Transverse colon (tissue), 4 donors: ENCODE measurements around the gene STK11IP.

Experiments used
- EP300 ChIP-seq: sonication (generic); formaldehyde crosslinking; IDR thresholded peaks from one replicate; pipeline ENCODE4 v1.6.1; 2017; ENCODE audit warnings: antibody characterized with exemption, low read depth
- POLR2A ChIP-seq: fragments of 450-650 bp; IDR thresholded peaks from one replicate; pipeline ENCODE4 v1.6.1; 2016; ENCODE audit warnings: antibody characterized with exemption, mild to moderate bottlenecking, moderate library complexity
- POLR2AphosphoS5 ChIP-seq, 3 donors: sonication (generic); formaldehyde crosslinking; IDR thresholded peaks; one replicate each; pipeline ENCODE4 v1.6.1; 2016; ENCODE audit warnings: antibody characterized with exemption in 3 of 3
- TF ChIP-seq, protein P1 (sequence below), 5 experiments: fragments of 200-600 bp in 3 of 5; fragments of 450-650 bp in 2 of 5; sonication (generic) in 3 of 5; IDR thresholded peaks; 1 replicate in 2 of 5; 2 replicates in 3 of 5; pipeline ENCODE4 v1.5.1; 2016 to 2017; ENCODE audit warnings: antibody characterized with exemption in 5 of 5, inconsistent platforms in 3 of 5, mild to moderate bottlenecking in 2 of 5, moderate library complexity in 1 of 5

DNA sequence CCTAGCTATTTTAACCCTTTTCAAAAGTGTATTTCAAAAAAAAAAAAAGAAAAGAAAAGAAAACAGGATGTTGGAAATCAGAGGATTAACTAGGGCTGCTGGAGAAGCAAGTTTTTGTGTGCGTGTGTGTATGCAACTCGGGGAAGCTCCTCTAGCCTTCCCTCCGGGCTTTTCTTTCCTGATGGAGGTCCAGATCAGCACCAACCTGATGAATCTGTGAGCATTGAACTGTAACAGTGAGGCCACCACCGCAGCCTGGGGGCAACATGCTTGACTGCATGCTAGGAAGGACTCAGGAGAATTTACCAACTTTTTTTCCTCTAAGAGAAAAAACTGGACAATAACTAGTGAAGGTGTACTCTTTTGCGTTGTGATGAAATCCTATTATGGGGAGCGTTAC lies 28.6 kb upstream of the STK11IP start:
- TF ChIP-seq, protein P1, sequence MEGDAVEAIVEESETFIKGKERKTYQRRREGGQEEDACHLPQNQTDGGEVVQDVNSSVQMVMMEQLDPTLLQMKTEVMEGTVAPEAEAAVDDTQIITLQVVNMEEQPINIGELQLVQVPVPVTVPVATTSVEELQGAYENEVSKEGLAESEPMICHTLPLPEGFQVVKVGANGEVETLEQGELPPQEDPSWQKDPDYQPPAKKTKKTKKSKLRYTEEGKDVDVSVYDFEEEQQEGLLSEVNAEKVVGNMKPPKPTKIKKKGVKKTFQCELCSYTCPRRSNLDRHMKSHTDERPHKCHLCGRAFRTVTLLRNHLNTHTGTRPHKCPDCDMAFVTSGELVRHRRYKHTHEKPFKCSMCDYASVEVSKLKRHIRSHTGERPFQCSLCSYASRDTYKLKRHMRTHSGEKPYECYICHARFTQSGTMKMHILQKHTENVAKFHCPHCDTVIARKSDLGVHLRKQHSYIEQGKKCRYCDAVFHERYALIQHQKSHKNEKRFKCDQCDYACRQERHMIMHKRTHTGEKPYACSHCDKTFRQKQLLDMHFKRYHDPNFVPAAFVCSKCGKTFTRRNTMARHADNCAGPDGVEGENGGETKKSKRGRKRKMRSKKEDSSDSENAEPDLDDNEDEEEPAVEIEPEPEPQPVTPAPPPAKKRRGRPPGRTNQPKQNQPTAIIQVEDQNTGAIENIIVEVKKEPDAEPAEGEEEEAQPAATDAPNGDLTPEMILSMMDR (IDR thresholded peaks at IDR 0.05), result no peak
- TF ChIP-seq EP300 (no peak), POLR2A (no peak), POLR2AphosphoS5 (IDR thresholded peaks at IDR 0.05) (no peak)
